Measurements from ENCODE around the gene TMEM52.

TMEM52 gene

DNA sequence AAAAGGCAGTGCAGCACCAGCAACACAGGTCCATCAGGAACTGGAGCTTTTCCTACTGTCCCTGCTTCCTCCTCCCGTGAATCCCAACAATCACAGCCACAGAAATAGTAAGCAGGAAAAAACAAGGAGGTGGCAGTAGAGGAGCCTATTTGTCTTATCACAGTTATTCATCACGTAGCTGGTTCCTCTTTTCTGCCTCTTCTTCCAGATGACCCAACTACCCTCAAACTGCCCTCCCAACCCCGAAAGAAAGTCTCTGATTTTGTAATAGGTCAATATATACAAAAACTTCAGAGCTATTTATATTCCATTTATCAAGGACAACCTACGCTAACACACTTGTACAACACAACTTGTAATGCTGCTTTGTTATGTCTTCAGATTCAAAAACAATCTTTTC is 49.6 kb downstream of the TMEM52 start:
- DNase-seq (ENCODE audit: low read depth): no peak

Measured in GM04504 (cell line).